T-helper 1 cell treated with Interleukin-12 subunit alpha and Interleukin-12 subunit beta and Interleukin-4 antibody, amounts not matched to agents 30 ng/mL and 1 ng/mL, for 36 hours (primary cell): ENCODE measurements around the gene DNAJC3. TPM values are rescaled to one million over a fixed set of nuclear protein-coding genes. Genes with fewer than 3 reads are reported as not detected.

Experiments used
- intact Hi-C: fragments of 100-400 bp; cut with micrococcal nuclease; formaldehyde crosslinking; loops from one replicate; pipeline ENCODE4 v1.15.1; 2024
- total RNA-seq: library from RNA; stranded (reverse); gene quantifications from 2 replicates; pipeline ENCODE4 v1.2.3, GENCODE V29; 2022

Gene DNAJC3
- total RNA-seq = 40.3 and 40.7 TPM in 2 replicates

GRCh38 chr13:95676762-95677563 lies at the start of gene DNAJC3:
TSS of gene DNAJC3 (plus strand) at chr13:95677139. CDS start at chr13:95677256, 117 bp downstream.
- intact Hi-C loops = loop anchor here (1.0 to 5.0 kb wide), 10 partner anchors 16 to 1546 kb away; partner anchors contain the start of genes ABCC4, DZIP1, MBNL2 and TGDS

- intact Hi-C loops = loop anchor here (10.0 kb wide), 1 partner anchor 1327 kb away; no protein-coding TSS in a partner anchor
Observed at GRCh38 chr13:95627590-95627989, 49.3 kb upstream of the DNAJC3 start.

GRCh38 chr13:95628488-95628887 lies 48.5 kb upstream of the DNAJC3 start:
- intact Hi-C loops = loop anchor here (10.0 kb wide), 1 partner anchor 1326 kb away; no protein-coding TSS in a partner anchor

- intact Hi-C loops = loop anchor here (10.0 kb wide), 1 partner anchor 1326 kb away; no protein-coding TSS in a partner anchor
Observed at GRCh38 chr13:95629071-95629470, 47.9 kb upstream of the DNAJC3 start.

GRCh38 chr13:95630593-95630992 lies 46.3 kb upstream of the DNAJC3 start:
- intact Hi-C loops = no loop called here

- intact Hi-C loops = no loop called here
Observed at GRCh38 chr13:95636853-95637252, 40.1 kb upstream of the DNAJC3 start.

- intact Hi-C loops = loop anchor here (5.0 kb wide), 1 partner anchor 191 kb away; no protein-coding TSS in a partner anchor
Observed at GRCh38 chr13:95641291-95642027, 35.5 kb upstream of the DNAJC3 start.

- intact Hi-C loops = loop anchor here (5.0 kb wide), 1 partner anchor 190 kb away; no protein-coding TSS in a partner anchor
Observed at GRCh38 chr13:95642028-95642621, 34.8 kb upstream of the DNAJC3 start.

- intact Hi-C loops = loop anchor here (5.0 kb wide), 1 partner anchor 189 kb away; no protein-coding TSS in a partner anchor
Observed at GRCh38 chr13:95642999-95643398, 33.9 kb upstream of the DNAJC3 start.

- intact Hi-C loops = loop anchor here (5.0 kb wide), 1 partner anchor 189 kb away; no protein-coding TSS in a partner anchor
Observed at GRCh38 chr13:95643571-95643935, 33.4 kb upstream of the DNAJC3 start.

GRCh38 chr13:95643936-95644598 lies 32.9 kb upstream of the DNAJC3 start:
- intact Hi-C loops = loop anchor here (2.0 to 5.0 kb wide), 2 partner anchors 33 to 188 kb away; partner anchors contain the start of gene DNAJC3

GRCh38 chr13:95644601-95645052 lies 32.3 kb upstream of the DNAJC3 start, which contains the start of gene DZIP1:
TSS of gene DZIP1 (minus strand) at chr13:95644706. CDS start at chr13:95642029, 2,677 bp downstream.
- intact Hi-C loops = loop anchor here (2.0 to 5.0 kb wide), 2 partner anchors 32 to 188 kb away; partner anchors contain the start of gene DNAJC3

GRCh38 chr13:95647321-95647720 lies 29.6 kb upstream of the DNAJC3 start:
- intact Hi-C loops = no loop called here

GRCh38 chr13:95650696-95651095 lies 26.2 kb upstream of the DNAJC3 start:
- intact Hi-C loops = no loop called here

GRCh38 chr13:95652244-95652764 lies 24.6 kb upstream of the DNAJC3 start:
- intact Hi-C loops = no loop called here

GRCh38 chr13:95652821-95653220 lies 24.1 kb upstream of the DNAJC3 start:
- intact Hi-C loops = no loop called here

GRCh38 chr13:95656386-95657015 lies 20.4 kb upstream of the DNAJC3 start:
- intact Hi-C loops = no loop called here

GRCh38 chr13:95659500-95659899 lies 17.4 kb upstream of the DNAJC3 start:
- intact Hi-C loops = no loop called here

- intact Hi-C loops = loop anchor here (1.0 to 2.0 kb wide), 5 partner anchors 15 to 173 kb away; no protein-coding TSS in a partner anchor
Observed at GRCh38 chr13:95660981-95661581, 15.9 kb upstream of the DNAJC3 start.
